ENCODE measurements around the gene ITGB5.

DNA sequence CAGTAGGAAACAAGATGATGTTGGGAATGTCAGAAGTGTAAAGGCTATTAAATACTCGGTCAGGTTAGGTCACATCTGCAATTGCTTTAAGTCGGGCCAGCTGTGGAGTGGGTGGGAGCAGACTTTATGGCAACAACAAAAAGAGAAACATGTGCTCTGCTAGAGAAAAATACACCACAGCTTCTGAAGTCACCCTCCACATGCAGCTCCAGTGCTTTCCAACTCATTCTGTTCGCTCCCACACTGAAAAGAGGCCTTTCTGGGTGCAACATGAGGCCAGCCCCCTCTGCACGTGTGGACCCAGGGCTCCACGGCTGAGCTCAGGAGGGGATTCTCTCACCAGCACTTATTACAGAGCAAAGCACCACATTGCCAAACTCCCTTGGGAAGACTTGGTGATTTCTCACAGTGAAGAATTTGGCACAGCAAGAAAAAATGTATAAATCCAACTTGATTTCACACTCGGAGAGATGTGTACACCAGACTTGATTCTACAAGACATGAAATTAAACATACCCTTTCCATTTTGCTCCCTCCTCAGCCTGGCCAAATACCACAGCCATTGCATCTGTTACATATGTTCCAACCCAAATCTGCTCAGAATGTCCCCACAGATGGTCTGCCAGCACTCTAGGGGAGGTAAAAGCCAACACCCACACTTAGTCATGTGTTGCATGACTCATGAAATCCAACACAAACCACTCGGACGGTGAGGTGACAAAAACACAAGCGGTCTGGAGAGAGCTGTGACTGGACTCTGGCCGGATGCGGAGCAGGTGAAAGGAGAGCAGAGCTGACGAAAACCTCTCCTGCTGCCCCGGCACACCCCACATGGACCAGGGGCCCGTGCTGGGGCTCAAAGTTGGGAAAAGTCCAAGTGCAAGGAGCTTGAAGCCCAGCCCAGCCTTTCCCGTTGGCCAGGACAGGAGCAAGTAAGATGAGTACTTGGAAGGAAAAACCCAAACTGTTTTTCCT, 74.6 kb downstream of the ITGB5 start:
- TF ChIP-seq CTCF (IDR thresholded peaks at IDR 0.05), result no peak
- peak in 1 of 3 donors; percentile 23 for TF ChIP-seq POLR2A (IDR thresholded peaks at IDR 0.05)
